Measurements from ENCODE around the gene CCND1. TPM values are rescaled to one million over a fixed set of nuclear protein-coding genes. Genes with fewer than 3 reads are reported as not detected.

The CCND1 gene
- total and polyA plus RNA-seq, 2 donors (not counting 1 experiment from before 2014, with no cell fraction given), result 322 to 548 TPM

DNA sequence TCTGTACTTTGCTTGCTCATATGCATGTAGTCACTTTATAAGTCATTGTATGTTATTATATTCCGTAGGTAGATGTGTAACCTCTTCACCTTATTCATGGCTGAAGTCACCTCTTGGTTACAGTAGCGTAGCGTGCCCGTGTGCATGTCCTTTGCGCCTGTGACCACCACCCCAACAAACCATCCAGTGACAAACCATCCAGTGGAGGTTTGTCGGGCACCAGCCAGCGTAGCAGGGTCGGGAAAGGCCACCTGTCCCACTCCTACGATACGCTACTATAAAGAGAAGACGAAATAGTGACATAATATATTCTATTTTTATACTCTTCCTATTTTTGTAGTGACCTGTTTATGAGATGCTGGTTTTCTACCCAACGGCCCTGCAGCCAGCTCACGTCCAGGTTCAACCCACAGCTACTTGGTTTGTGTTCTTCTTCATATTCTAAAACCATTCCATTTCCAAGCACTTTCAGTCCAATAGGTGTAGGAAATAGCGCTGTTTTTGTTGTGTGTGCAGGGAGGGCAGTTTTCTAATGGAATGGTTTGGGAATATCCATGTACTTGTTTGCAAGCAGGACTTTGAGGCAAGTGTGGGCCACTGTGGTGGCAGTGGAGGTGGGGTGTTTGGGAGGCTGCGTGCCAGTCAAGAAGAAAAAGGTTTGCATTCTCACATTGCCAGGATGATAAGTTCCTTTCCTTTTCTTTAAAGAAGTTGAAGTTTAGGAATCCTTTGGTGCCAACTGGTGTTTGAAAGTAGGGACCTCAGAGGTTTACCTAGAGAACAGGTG lies 11.1 kb downstream of the CCND1 start:
- no peak overlapping the region for H3K4me2 ChIP-seq (ENCODE audit: extremely low read depth, insufficient read depth, low read length)
- H3K36me3 ChIP-seq (ENCODE audit: control insufficient read depth, insufficient read depth, low read length), result peaks cover 54% of the 10 kb centered on the region
- H2AFZ ChIP-seq (ENCODE audit: low read length), result no peak overlapping the region
- TF ChIP-seq EZH2 (IDR thresholded peaks at IDR 0.05; ENCODE audit: low read length, missing control alignments) (no peak), CTCF (conservative IDR thresholded peaks at IDR 0.05 in 1 of 2, IDR thresholded peaks at IDR 0.05 in 1 of 2; ENCODE audit: low read depth in 1 of 2, low read length in 2 of 2) (no peak)
- H3K79me2 ChIP-seq (ENCODE audit: control insufficient read depth, insufficient read depth, low read length), result peaks cover 34% of the 10 kb centered on the region
- no peak for DNase-seq (ENCODE audit: low read depth in 2 of 2)
- H3K27ac ChIP-seq (ENCODE audit: insufficient read depth, low read length), result no peak overlapping the region
- no peaks in the 10 kb centered on the region for H4K20me1 ChIP-seq (ENCODE audit: control insufficient read depth, extremely low read depth, insufficient read depth, low read length)
- no peaks in the 10 kb centered on the region for H3K27me3 ChIP-seq (ENCODE audit: control insufficient read depth, insufficient read depth, low read length)
- H3K4me3 ChIP-seq (replicated peaks in 1 of 4; ENCODE audit: control extremely low read depth in 1 of 4, insufficient read depth in 1 of 4, low read depth in 3 of 4, low read length in 4 of 4), result no peak overlapping the region
- H3K9me3 ChIP-seq (ENCODE audit: control insufficient read depth, insufficient read depth, low read depth, low read length), result no peaks in the 10 kb centered on the region
- no peak overlapping the region for H3K9ac ChIP-seq (ENCODE audit: insufficient read depth, low read length)
- H3K4me1 ChIP-seq (ENCODE audit: control insufficient read depth, extremely low read depth, insufficient read depth, low read length), result no peaks in the 10 kb centered on the region

DNA sequence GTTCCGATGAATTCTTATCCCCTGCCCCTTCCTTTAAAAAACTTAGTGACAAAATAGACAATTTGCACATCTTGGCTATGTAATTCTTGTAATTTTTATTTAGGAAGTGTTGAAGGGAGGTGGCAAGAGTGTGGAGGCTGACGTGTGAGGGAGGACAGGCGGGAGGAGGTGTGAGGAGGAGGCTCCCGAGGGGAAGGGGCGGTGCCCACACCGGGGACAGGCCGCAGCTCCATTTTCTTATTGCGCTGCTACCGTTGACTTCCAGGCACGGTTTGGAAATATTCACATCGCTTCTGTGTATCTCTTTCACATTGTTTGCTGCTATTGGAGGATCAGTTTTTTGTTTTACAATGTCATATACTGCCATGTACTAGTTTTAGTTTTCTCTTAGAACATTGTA lies 12.0 kb downstream of the CCND1 start:
- TF ChIP-seq CTCF (conservative IDR thresholded peaks at IDR 0.05 in 1 of 2, IDR thresholded peaks at IDR 0.05 in 1 of 2; ENCODE audit: low read depth in 1 of 2, low read length in 2 of 2) (no peak), EZH2 (IDR thresholded peaks at IDR 0.05; ENCODE audit: low read length, missing control alignments) (no peak)
- H3K4me3 ChIP-seq (replicated peaks in 1 of 4; ENCODE audit: control extremely low read depth in 1 of 4, insufficient read depth in 1 of 4, low read depth in 3 of 4, low read length in 4 of 4), result no peak overlapping the region
- no peaks in the 10 kb centered on the region for H3K4me1 ChIP-seq (ENCODE audit: control insufficient read depth, extremely low read depth, insufficient read depth, low read length)
- no peak overlapping the region for H2AFZ ChIP-seq (ENCODE audit: low read length)
- peaks cover 44% of the 10 kb centered on the region for H3K36me3 ChIP-seq (ENCODE audit: control insufficient read depth, insufficient read depth, low read length)
- H3K9me3 ChIP-seq (ENCODE audit: control insufficient read depth, insufficient read depth, low read depth, low read length), result no peaks in the 10 kb centered on the region
- no peak overlapping the region for H3K4me2 ChIP-seq (ENCODE audit: extremely low read depth, insufficient read depth, low read length)
- peaks cover 24% of the 10 kb centered on the region for H3K79me2 ChIP-seq (ENCODE audit: control insufficient read depth, insufficient read depth, low read length)
- no peaks in the 10 kb centered on the region for H4K20me1 ChIP-seq (ENCODE audit: control insufficient read depth, extremely low read depth, insufficient read depth, low read length)
- DNase-seq (ENCODE audit: low read depth in 2 of 2), result no peak
- H3K9ac ChIP-seq (ENCODE audit: insufficient read depth, low read length), result no peak overlapping the region
- no peaks in the 10 kb centered on the region for H3K27me3 ChIP-seq (ENCODE audit: control insufficient read depth, insufficient read depth, low read length)
- no peak overlapping the region for H3K27ac ChIP-seq (ENCODE audit: insufficient read depth, low read length)

- Histone ChIP-seq H4K20me1 (ENCODE audit: control insufficient read depth, extremely low read depth, insufficient read depth, low read length) (no peaks in the 10 kb centered on the region), H2AFZ (ENCODE audit: low read length) (no peak overlapping the region), H3K36me3 (ENCODE audit: control insufficient read depth, insufficient read depth, low read length) (peaks cover 42% of the 10 kb centered on the region)
Measured at GRCh38 chr11:69653406-69653960, 12.5 kb downstream of the CCND1 start.

More at GRCh38 chr11:69653406-69653960, 12.5 kb downstream of the CCND1 start:
- Histone ChIP-seq H3K4me1 (ENCODE audit: control insufficient read depth, extremely low read depth, insufficient read depth, low read length) (no peaks in the 10 kb centered on the region), H3K4me2 (ENCODE audit: extremely low read depth, insufficient read depth, low read length) (no peak overlapping the region), H3K79me2 (ENCODE audit: control insufficient read depth, insufficient read depth, low read length) (peaks cover 20% of the 10 kb centered on the region), H3K9ac (ENCODE audit: insufficient read depth, low read length) (no peak overlapping the region), H3K4me3 (replicated peaks in 1 of 4; ENCODE audit: control extremely low read depth in 1 of 4, insufficient read depth in 1 of 4, low read depth in 3 of 4, low read length in 4 of 4) (no peak overlapping the region), H3K27me3 (ENCODE audit: control insufficient read depth, insufficient read depth, low read length) (no peaks in the 10 kb centered on the region), H3K9me3 (ENCODE audit: control insufficient read depth, insufficient read depth, low read depth, low read length) (no peaks in the 10 kb centered on the region), H3K27ac (ENCODE audit: insufficient read depth, low read length) (no peak overlapping the region)
- no peak for DNase-seq (ENCODE audit: low read depth in 2 of 2)
- TF ChIP-seq CTCF (conservative IDR thresholded peaks at IDR 0.05 in 1 of 2, IDR thresholded peaks at IDR 0.05 in 1 of 2; ENCODE audit: low read depth in 1 of 2, low read length in 2 of 2), result no peak
